Choroid plexus epithelial cell (primary cell): ENCODE results near the gene NSMF.

Experiments
- DNase-seq: peaks from one replicate; pipeline ENCODE4 v3.0.0-alpha.2; 2010; ENCODE audit warnings: low read depth
- H3K4me3 ChIP-seq: 2 replicates; pipeline ENCODE4 v1.5.1; 2011; ENCODE audit warnings: low read depth, mild to moderate bottlenecking, control low read depth, low read length, moderate library complexity
- TF ChIP-seq, protein P1 (sequence below): conservative IDR thresholded peaks from 2 replicates; pipeline ENCODE4 v1.5.1; 2011; ENCODE audit warnings: low read depth, mild to moderate bottlenecking, control low read depth, inconsistent platforms, low read length, moderate library complexity

The NSMF gene

DNA sequence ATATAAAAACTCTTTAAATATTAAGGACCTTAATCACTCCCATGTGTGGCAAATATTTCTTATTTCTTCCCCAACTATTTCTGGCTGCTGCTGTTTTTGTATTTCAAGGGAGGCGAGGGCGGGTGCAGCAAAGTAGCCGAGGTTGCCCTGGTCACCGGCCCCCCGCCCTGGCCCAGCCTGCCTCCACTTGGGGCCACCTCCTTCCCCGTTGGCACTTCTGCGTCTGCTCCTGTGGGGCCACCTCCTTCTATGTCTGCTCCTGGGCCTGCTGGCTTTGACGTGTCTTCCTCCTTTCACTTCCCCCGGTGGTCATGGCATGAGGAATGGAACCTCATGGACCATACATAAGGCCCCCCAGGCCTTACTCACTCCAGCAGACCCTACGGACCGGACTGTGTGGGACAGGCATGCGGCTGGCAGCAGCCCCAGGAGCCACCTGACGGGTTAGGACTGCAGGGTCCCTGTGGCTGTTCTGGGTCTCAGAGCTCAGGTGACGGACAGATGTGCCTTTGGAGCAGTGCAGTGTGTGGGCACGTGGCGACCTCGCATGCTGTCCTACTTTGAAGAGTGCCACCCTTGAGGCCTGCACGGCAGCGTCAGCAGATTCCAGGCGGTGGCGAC lies 12.2 kb downstream of the NSMF start:
- TF ChIP-seq, protein P1, sequence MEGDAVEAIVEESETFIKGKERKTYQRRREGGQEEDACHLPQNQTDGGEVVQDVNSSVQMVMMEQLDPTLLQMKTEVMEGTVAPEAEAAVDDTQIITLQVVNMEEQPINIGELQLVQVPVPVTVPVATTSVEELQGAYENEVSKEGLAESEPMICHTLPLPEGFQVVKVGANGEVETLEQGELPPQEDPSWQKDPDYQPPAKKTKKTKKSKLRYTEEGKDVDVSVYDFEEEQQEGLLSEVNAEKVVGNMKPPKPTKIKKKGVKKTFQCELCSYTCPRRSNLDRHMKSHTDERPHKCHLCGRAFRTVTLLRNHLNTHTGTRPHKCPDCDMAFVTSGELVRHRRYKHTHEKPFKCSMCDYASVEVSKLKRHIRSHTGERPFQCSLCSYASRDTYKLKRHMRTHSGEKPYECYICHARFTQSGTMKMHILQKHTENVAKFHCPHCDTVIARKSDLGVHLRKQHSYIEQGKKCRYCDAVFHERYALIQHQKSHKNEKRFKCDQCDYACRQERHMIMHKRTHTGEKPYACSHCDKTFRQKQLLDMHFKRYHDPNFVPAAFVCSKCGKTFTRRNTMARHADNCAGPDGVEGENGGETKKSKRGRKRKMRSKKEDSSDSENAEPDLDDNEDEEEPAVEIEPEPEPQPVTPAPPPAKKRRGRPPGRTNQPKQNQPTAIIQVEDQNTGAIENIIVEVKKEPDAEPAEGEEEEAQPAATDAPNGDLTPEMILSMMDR: no peak
- no peak for DNase-seq
- H3K4me3 ChIP-seq: no peak overlapping the region

DNA sequence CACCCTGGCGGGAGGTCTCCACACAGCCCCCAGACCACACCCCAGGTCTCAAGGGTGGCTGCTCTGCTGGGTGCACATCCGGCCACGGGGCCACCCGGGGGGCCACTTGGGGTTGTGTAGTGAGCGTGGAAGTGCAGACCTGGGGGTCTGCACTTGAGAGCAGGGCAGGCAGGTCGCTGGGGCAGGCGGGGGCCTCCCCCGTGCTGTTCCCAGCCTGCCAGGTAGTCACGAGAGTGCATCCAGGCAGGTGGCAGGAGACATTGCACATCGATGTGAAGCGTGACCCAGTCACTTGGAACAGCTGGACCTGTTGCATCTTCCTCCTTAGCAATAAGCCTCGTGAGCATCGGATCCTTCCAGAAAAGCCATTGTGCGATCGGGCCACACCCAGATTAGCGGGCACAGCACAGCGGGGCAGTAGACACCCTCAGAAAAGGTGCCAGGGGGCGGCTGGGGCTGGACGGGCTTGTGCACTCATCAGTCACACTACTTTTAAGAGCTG lies 13.2 kb downstream of the NSMF start:
- no peak overlapping the region for H3K4me3 ChIP-seq
- TF ChIP-seq, protein P1: no peak
- no peak for DNase-seq

DNA sequence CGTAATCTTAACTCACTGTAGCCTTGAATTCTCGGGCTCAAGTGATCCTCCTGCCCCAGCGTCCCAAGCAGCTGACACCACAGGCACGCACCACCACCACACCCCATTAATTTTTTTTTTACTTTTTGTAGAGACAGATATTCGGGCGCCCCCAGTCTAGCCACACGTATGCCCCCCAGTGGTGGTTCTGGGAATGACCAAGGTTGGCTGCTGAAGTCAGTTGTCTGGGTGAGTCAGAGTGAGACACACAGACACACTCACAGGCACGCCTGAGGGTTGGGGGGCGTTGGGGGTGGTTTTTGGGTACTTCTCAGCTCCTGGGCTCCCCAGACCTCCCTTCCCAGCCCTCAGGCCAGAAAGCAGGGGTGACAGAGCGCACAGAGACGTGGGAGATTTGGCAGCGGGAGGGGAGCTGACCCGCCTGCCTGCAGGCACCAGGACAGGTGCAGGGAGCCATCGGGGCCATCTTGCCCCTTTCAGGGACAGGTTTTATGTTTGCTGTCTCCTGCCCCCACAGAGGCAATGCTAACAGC lies 13.8 kb downstream of the NSMF start:
- no peak overlapping the region for H3K4me3 ChIP-seq
- peak; percentile 84 for DNase-seq
- TF ChIP-seq, protein P1: peak; percentile 87

DNA sequence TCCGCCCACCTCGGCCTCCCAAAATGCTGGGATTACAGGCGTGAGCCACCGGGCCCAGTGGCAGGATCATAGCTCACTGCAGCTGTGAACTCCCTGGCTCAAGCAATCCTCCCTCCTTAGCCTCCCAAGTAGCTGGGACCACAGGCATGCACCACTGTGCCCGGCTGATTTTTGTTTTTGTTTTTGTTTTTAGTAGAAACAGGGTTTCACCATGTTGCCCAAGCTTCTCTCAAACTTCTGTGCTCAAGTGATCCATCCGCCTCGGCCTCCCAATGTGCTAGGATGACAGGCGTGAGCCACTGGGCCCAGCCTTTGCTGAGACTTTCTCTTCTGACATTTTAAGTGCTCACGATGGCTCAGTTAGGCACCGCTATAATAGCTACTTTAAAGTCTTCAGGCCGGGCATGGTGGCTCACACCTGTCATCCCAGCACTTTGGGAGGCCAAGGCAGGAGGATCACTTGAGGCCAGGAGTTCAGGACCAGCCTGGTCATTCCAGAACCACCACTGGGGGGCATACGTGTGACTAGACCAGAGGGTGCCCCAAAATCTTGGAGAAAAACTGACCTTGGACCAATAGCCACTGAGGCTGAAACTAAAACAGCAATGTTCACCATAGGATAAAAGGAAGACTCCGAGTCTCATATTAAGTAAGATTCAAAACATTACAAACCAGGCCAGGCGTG lies 14.9 kb downstream of the NSMF start:
- no peak overlapping the region for H3K4me3 ChIP-seq
- no peak for DNase-seq
- TF ChIP-seq, protein P1: no peak

GRCh38 chr9:137441935-137442321 lies 17.2 kb downstream of the NSMF start:
- TF ChIP-seq, protein P1: no peak
- no peak for DNase-seq
- no peak overlapping the region for H3K4me3 ChIP-seq

GRCh38 chr9:137441289-137441934 lies 17.7 kb downstream of the NSMF start, which contains the start of gene ENTPD8:
ENTPD8 (minus strand) TSS chr9:137441357; CDS start chr9:137438285, 3,072 bp downstream.
- no peak for DNase-seq
- H3K4me3 ChIP-seq: peak within 1 kb of the TSS; percentile 17
- TF ChIP-seq, protein P1: no peak
